Left kidney (tissue), 2 donors: ENCODE results near the gene CAPN2. TPM values are rescaled to one million over a fixed set of nuclear protein-coding genes. Genes with fewer than 3 reads are reported as not detected.

ENCODE experiments used
- DNase-seq: peaks from one replicate; pipeline ENCODE4 v3.0.0-alpha.2; 2013
- polyA plus RNA-seq: library from polyadenylated mRNA; unstranded; fragments of 120-200 nt; gene quantifications from one replicate; pipeline ENCODE4 v1.2.1, GENCODE V29; 2013; ENCODE audit not compliant: insufficient read length

Gene CAPN2
- polyA plus RNA-seq, 1 donor: 199 TPM

GRCh38 chr1:223700942-223701637 is 11.2 kb upstream of the CAPN2 start:
- DNase-seq: no peak

- no peak for DNase-seq
Measured at GRCh38 chr1:223702735-223703667, 9.3 kb upstream of the CAPN2 start.

GRCh38 chr1:223703668-223704013 is 8.7 kb upstream of the CAPN2 start:
- no peak for DNase-seq

- DNase-seq: no peak
Measured at GRCh38 chr1:223704921-223705878, 7.1 kb upstream of the CAPN2 start.

- DNase-seq: no peak
Measured at GRCh38 chr1:223706077-223706973, 6.0 kb upstream of the CAPN2 start.

GRCh38 chr1:223707256-223708000 is 4.9 kb upstream of the CAPN2 start:
- no peak for DNase-seq

- DNase-seq: no peak
Measured at GRCh38 chr1:223708001-223708359, 4.4 kb upstream of the CAPN2 start.

- no peak for DNase-seq
Measured at GRCh38 chr1:223708651-223709268, 3.6 kb upstream of the CAPN2 start.

GRCh38 chr1:223709598-223709997 is 2.7 kb upstream of the CAPN2 start:
- no peak for DNase-seq

GRCh38 chr1:223710179-223711133 is 1.9 kb upstream of the CAPN2 start:
- no peak for DNase-seq

- DNase-seq: no peak
Measured at GRCh38 chr1:223711173-223711572, 1.2 kb upstream of the CAPN2 start.

- no peak for DNase-seq
Measured at GRCh38 chr1:223711747-223712193, 569 bp upstream of the CAPN2 start.

- DNase-seq: no peak
Measured at GRCh38 chr1:223712850-223713474, 623 bp downstream of the CAPN2 start.

- no peak for DNase-seq
Measured at GRCh38 chr1:223713546-223714420, 1.4 kb downstream of the CAPN2 start.

GRCh38 chr1:223714421-223714724 is 2.0 kb downstream of the CAPN2 start:
- DNase-seq: no peak

- no peak for DNase-seq
Measured at GRCh38 chr1:223714849-223715603, 2.7 kb downstream of the CAPN2 start.
